ENCODE data around the gene MGAT5. TPM values are rescaled to one million over a fixed set of nuclear protein-coding genes. Genes with fewer than 3 reads are reported as not detected.
A peak's percentile ranks its signal among the peaks of the same experiment; 100 is the strongest.

Gene MGAT5
- total and polyA plus RNA-seq, 2 donors from 2014 or later: 14.3 to 40.9 TPM

DNA sequence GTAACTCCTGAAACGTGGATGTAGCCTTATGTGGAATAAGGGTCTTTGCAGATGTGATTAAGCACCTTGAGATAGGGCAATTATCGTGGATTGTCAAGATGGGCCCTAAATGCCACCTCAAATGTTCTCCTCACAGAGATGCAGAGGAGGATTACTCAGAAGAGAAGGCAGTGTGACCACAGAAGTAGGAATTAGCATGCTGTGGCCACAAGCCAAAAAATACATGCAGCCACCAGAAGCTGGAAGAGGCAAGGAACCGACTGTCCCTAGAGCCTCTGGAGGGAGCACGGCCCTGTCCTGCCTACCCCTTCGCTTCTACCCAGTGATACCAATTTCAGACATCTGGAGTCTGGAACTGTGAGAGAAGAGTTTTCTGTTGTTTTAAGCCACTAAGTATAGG is 47.3 kb upstream of the MGAT5 start:
- H3K27me3 ChIP-seq (ENCODE audit: control insufficient read depth, insufficient read depth, low read length): no peaks in the 10 kb centered on the region
- H3K27ac ChIP-seq (ENCODE audit: low read depth in 2 of 2, low read length in 2 of 2): no peak overlapping the region
- no peak overlapping the region for H3K4me3 ChIP-seq (ENCODE audit: low read length in 3 of 3)
- H3K9me3 ChIP-seq (ENCODE audit: control insufficient read depth in 2 of 3, insufficient read depth in 1 of 3, low read length in 3 of 3): no peaks in the 10 kb centered on the region
- FAIRE-seq: no peak
- H3K4me1 ChIP-seq (ENCODE audit: control insufficient read depth in 2 of 3, insufficient read depth in 2 of 3, low read depth in 1 of 3, low read length in 3 of 3): peaks cover 0 to 3% (median 0%) of the 10 kb centered on the region in 3 donors
- no peaks in the 10 kb centered on the region for H3K36me3 ChIP-seq (ENCODE audit: control insufficient read depth in 2 of 3, insufficient read depth in 3 of 3, low read length in 3 of 3)
- TF ChIP-seq, protein P1, sequence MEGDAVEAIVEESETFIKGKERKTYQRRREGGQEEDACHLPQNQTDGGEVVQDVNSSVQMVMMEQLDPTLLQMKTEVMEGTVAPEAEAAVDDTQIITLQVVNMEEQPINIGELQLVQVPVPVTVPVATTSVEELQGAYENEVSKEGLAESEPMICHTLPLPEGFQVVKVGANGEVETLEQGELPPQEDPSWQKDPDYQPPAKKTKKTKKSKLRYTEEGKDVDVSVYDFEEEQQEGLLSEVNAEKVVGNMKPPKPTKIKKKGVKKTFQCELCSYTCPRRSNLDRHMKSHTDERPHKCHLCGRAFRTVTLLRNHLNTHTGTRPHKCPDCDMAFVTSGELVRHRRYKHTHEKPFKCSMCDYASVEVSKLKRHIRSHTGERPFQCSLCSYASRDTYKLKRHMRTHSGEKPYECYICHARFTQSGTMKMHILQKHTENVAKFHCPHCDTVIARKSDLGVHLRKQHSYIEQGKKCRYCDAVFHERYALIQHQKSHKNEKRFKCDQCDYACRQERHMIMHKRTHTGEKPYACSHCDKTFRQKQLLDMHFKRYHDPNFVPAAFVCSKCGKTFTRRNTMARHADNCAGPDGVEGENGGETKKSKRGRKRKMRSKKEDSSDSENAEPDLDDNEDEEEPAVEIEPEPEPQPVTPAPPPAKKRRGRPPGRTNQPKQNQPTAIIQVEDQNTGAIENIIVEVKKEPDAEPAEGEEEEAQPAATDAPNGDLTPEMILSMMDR (IDR thresholded peaks at IDR 0.05; ENCODE audit: borderline replicate concordance, extremely low read depth, insufficient read depth): no peak
- no peak overlapping the region for H3K9ac ChIP-seq (ENCODE audit: low read length in 3 of 3)
- DNase-seq: no peak
- intact Hi-C loops (cut with DNase I): no loop called here

DNA sequence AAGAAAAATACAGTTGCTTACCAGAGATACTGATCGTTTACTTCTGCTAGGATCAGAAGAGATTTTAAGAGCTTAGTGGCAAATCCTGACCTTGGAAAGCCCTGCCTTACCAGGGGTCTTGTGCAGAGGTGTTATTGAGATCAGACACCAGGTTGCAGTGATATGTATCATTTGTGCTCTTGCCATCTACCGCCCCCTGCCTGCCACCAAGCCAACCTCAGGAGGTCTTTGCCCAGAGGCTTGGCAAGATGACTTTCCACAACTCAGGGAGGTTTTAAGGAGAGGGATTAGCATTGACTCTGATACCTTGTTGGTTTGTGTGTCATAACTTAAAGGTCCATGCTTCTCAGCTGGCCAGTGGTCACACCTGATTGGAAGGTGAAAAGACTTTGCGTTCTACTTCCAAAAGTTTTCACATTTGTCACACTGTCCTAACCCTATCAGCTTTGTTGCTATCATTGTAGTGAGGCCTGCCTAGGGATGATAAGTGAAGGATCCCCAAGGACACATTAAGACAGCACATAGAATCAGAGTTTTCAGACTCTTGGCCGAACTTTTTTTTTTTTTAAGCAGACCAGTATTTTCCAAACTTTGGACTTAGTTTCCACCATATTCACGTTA is 46.2 kb upstream of the MGAT5 start:
- intact Hi-C loops (cut with DNase I): no loop called here
- TF ChIP-seq, protein P1 (IDR thresholded peaks at IDR 0.05; ENCODE audit: borderline replicate concordance, extremely low read depth, insufficient read depth): peak; percentile 64
- DNase-seq (peak in 3 of 5 donors; percentile 24 to 39 (median 25)), FAIRE-seq (no peak)
- no peaks in the 10 kb centered on the region for H3K36me3 ChIP-seq (ENCODE audit: control insufficient read depth in 2 of 3, insufficient read depth in 3 of 3, low read length in 3 of 3)
- H3K27ac ChIP-seq (ENCODE audit: low read depth in 2 of 2, low read length in 2 of 2): no peak overlapping the region
- H3K4me1 ChIP-seq (ENCODE audit: control insufficient read depth in 2 of 3, insufficient read depth in 2 of 3, low read depth in 1 of 3, low read length in 3 of 3): peaks cover 0 to 3% (median 0%) of the 10 kb centered on the region in 3 donors
- H3K9me3 ChIP-seq (ENCODE audit: control insufficient read depth in 2 of 3, insufficient read depth in 1 of 3, low read length in 3 of 3): no peaks in the 10 kb centered on the region
- H3K9ac ChIP-seq (ENCODE audit: low read length in 3 of 3): no peak overlapping the region
- H3K27me3 ChIP-seq (ENCODE audit: control insufficient read depth, insufficient read depth, low read length): no peaks in the 10 kb centered on the region
- no peak overlapping the region for H3K4me3 ChIP-seq (ENCODE audit: low read length in 3 of 3)

DNA sequence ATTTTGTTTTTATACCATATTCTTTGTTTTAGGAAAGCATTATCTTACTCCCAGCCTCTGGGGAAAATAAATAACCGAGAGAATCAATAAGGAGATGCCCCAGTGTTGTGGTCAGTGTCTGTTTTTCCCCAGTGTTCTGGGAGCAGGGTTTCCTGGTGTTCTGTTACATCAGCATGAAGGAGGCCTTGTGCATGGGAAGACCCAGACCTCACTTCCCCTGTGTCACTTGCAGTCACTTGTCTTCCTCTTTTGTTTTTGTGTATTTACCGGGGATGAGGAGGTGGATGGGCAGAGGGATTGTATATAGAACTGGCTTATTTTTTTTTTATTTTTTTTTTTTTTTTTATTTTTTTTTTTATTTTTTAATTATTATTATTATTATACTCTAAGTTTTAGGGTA is 45.0 kb upstream of the MGAT5 start:
- Histone ChIP-seq H3K9ac (ENCODE audit: low read length in 3 of 3) (no peak overlapping the region), H3K27ac (ENCODE audit: low read depth in 2 of 2, low read length in 2 of 2) (no peak overlapping the region), H3K4me1 (ENCODE audit: control insufficient read depth in 2 of 3, insufficient read depth in 2 of 3, low read depth in 1 of 3, low read length in 3 of 3) (peaks cover 0 to 3% (median 0%) of the 10 kb centered on the region in 3 donors), H3K9me3 (ENCODE audit: control insufficient read depth in 2 of 3, insufficient read depth in 1 of 3, low read length in 3 of 3) (no peaks in the 10 kb centered on the region), H3K36me3 (ENCODE audit: control insufficient read depth in 2 of 3, insufficient read depth in 3 of 3, low read length in 3 of 3) (no peaks in the 10 kb centered on the region), H3K4me3 (ENCODE audit: low read length in 3 of 3) (no peak overlapping the region), H3K27me3 (ENCODE audit: control insufficient read depth, insufficient read depth, low read length) (no peaks in the 10 kb centered on the region)
- intact Hi-C loops (cut with DNase I): no loop called here
- no peak for FAIRE-seq
- DNase-seq: no peak
- TF ChIP-seq, protein P1 (IDR thresholded peaks at IDR 0.05; ENCODE audit: borderline replicate concordance, extremely low read depth, insufficient read depth): no peak

- H3K27me3 ChIP-seq (ENCODE audit: control insufficient read depth, insufficient read depth, low read length): no peaks in the 10 kb centered on the region
- H3K36me3 ChIP-seq (ENCODE audit: control insufficient read depth in 2 of 3, insufficient read depth in 3 of 3, low read length in 3 of 3): no peaks in the 10 kb centered on the region
- no peak overlapping the region for H3K27ac ChIP-seq (ENCODE audit: low read depth in 2 of 2, low read length in 2 of 2)
- H3K4me1 ChIP-seq (ENCODE audit: control insufficient read depth in 2 of 3, insufficient read depth in 2 of 3, low read depth in 1 of 3, low read length in 3 of 3): no peaks in the 10 kb centered on the region
- H3K9ac ChIP-seq (ENCODE audit: low read length in 3 of 3): no peak overlapping the region
- H3K4me3 ChIP-seq (ENCODE audit: low read length in 3 of 3): no peak overlapping the region
- H3K9me3 ChIP-seq (ENCODE audit: control insufficient read depth in 2 of 3, insufficient read depth in 1 of 3, low read length in 3 of 3): no peaks in the 10 kb centered on the region
- no peak for DNase-seq
- no peak for FAIRE-seq
- TF ChIP-seq, protein P1 (IDR thresholded peaks at IDR 0.05; ENCODE audit: borderline replicate concordance, extremely low read depth, insufficient read depth): no peak
- intact Hi-C loops (cut with DNase I): no loop called here
Measured at GRCh38 chr2:134212746-134213145, 41.1 kb upstream of the MGAT5 start.
